ENCODE data around the gene DKK2.
A peak's percentile ranks its signal among the peaks of the same experiment; 100 is the strongest.
"Not testable (repeated sequence)": the region's sequence is repeated elsewhere in the genome, so short reads cannot be mapped to it uniquely, and the experiment has no call there.

DKK2 gene

DNA sequence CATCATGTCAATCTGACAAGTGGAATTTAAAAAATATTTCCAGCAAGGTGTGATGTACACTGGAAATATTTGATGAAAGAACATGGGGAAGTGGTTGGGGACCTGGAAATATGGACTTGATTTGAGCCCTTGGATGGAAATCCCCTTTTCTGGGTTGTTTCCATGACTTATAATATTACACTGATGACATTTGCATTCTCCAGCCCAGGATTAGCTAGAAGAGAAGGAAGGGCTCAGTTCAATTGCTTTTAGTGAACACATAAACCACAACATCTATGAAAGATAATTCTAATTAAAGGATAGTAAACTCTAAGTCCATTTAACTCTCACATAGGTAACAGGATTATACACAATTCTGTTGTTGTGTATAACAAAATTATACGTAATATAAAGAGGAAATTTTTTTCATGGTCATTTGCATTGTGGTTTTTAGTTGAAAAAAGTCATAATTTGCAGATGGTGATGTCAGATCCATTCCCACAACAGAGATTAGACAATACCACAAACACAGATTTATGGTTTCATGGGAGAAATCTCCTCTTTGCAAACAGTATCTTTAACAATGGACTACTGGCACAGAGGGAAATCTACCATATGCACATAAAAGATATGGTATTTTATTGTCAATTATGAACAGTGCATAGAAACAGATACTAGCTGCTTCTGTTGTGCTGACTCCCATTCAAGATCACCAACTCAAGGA is 126.5 kb downstream of the DKK2 start:
- no peak for DNase-seq (ENCODE audit: low spot score)

GRCh38 chr4:106908049-106908448 is 128.1 kb downstream of the DKK2 start:
- DNase-seq (ENCODE audit: low spot score) = not testable (repeated sequence)

- no peak for DNase-seq (ENCODE audit: low spot score)
Observed at GRCh38 chr4:106907216-106907615, 128.9 kb downstream of the DKK2 start.

- DNase-seq (ENCODE audit: low spot score) = no peak
Observed at GRCh38 chr4:106906728-106907127, 129.4 kb downstream of the DKK2 start.

DNA sequence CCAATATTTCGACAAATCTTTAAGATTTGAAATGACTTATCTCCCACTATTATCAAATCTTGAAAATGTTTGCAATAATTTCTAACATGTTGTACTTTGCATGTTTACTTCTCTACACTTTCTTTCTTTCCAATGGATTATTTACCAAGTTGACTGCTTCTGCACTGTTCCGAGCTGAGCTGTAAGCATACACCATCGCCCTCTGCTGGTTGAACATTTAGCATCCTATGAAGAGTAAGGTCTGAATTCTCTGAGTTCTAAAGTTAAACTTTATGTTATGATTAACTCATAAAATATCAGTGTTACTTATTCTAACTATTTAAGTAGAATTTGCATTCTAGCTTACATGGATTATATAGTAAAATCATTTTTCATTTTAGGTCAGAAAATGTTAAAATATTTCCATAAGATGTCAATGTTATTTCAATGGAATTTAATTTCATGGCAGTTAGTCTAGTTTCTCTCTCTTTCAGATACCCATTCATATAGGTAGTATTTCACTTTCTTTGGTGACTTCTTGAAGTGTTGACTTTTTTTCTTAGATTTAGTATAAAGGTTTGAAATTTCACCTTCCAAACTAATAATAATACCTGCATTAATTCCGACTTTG is 137.4 kb downstream of the DKK2 start:
- DNase-seq (ENCODE audit: low spot score) = peak; percentile 66

DNA sequence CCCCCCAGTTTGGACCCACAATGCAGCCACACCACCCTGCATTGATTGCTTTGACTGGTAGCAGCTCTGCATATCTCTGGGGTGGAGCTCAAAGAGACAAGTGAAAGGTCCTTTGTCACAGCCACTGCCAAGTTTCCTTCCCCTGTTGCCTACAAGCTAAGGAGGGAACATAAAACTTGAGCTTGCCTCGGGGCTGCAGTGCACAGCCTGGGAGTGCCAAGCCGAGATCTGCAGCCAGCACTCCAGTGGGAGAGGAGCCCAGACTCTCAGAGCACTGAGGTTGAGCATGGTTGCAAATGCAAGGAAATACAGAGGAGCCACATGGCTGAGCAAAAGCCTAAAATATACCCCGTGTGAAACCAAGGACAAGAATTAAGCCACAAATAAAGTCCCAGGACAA is 142.2 kb downstream of the DKK2 start:
- no peak for DNase-seq (ENCODE audit: low spot score)

- no peak for DNase-seq (ENCODE audit: low spot score)
Observed at GRCh38 chr4:106893395-106893881, 142.7 kb downstream of the DKK2 start.

DNA sequence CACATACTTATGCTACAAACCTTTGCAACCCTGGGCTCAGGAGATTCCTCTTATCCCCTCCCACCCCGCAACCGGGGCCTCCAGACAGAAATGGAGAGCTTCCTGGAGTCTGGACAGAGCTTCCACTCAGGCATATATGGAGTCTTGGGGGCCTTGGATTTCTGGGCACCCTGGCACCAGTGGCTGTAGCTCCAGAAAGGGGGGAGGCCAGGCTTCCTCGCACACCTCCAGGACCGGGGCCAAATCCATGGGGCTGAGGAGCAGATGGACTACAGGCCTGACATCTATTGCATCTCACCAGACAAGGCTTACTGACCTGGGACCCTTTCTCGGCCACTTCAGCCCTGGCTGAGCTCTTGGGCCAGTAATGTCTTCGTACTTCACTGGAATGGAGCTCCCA is 143.3 kb downstream of the DKK2 start:
- no peak for DNase-seq (ENCODE audit: low spot score)

DNA sequence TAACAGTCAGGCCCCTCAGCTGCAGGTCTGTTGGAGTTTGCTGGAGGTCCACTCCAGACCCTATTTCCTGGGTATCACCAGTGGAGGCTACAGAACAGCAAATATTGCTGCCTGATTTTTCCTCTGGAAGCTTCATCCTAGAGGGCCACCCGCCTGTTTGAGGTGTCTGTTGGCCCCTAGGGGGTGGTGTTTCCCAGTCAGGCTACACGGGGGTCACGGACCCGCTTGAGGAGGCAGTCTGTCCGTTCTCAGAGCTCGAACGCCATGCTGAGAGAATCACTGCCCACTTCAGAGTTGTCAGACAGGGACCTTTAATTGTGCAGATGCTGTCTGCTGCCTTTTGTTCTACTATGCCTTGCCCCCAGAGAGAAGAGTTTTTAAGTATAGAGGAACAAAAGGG is 160.8 kb downstream of the DKK2 start:
- DNase-seq (ENCODE audit: low spot score) = no peak
